CD4-positive, alpha-beta T cell (primary cell): ENCODE data around the gene MAPK1IP1L. TPM values are rescaled to one million over a fixed set of nuclear protein-coding genes. Genes with fewer than 3 reads are reported as not detected.
A peak's percentile ranks its signal among the peaks of the same experiment; 100 is the strongest.

Experiments used
- ATAC-seq: fragments of 200-7000 bp; cut with Tn5 transposase; one replicate; pipeline ENCODE4 v1.10.0; 2022; ENCODE audit warnings: mild to moderate bottlenecking; ENCODE audit not compliant: poor library complexity
- CTCF ChIA-PET: fragments of 350-600 bp; sonication (Branson Sonifier 250); formaldehyde crosslinking; loops from one replicate; lab custom pipeline; 2021; ENCODE audit warnings: antibody characterized with exemption, inconsistent platforms; lab: Charles Lee
- POLR2A ChIA-PET: fragments of 350-600 bp; sonication (Branson Sonifier 250); formaldehyde crosslinking; loops from one replicate; lab custom pipeline; 2021; ENCODE audit warnings: antibody characterized with exemption, inconsistent platforms; lab: Charles Lee
- DNase-seq, 14 experiments: peaks; one replicate each; pipeline ENCODE4 v3.0.0-alpha.2; 2013 to 2020; ENCODE audit warnings: mixed read lengths in 2 of 14
- H3K27ac ChIP-seq, 2 donors: one replicate each; pipeline versions ENCODE4 v1.5.1 to v1.7.0; 2013; ENCODE audit warnings: low read length in 2 of 2, low read depth in 1 of 2, mild to moderate bottlenecking in 1 of 2
- H3K27me3 ChIP-seq, 2 experiments: 1 replicate in 1 of 2; 2 replicates in 1 of 2; pipeline versions ENCODE4 v1.6.1 to v1.7.0; 2013; ENCODE audit warnings: low read length in 2 of 2, control low read depth in 1 of 2, mild to moderate bottlenecking in 1 of 2, moderate library complexity in 1 of 2; ENCODE audit not compliant: insufficient read depth in 2 of 2, control insufficient read depth in 1 of 2
- H3K36me3 ChIP-seq: one replicate; pipeline ENCODE4 v1.6.1; 2013; ENCODE audit warnings: low read length, control low read depth; ENCODE audit not compliant: insufficient read depth
- H3K4me1 ChIP-seq: one replicate; pipeline ENCODE4 v1.6.1; 2013; ENCODE audit warnings: low read length, control low read depth; ENCODE audit not compliant: insufficient read depth
- H3K4me3 ChIP-seq: one replicate; pipeline ENCODE4 v1.5.1; 2013; ENCODE audit warnings: mild to moderate bottlenecking, low read length, moderate library complexity
- H3K9me3 ChIP-seq, 2 experiments: 1 replicate in 1 of 2; 2 replicates in 1 of 2; pipeline versions ENCODE4 v1.6.1 to v1.7.0; 2013; ENCODE audit warnings: low read length in 2 of 2, mild to moderate bottlenecking in 2 of 2, control low read depth in 1 of 2, moderate library complexity in 1 of 2; ENCODE audit not compliant: control insufficient read depth in 1 of 2, insufficient read depth in 1 of 2
- H3K27ac Mint-ChIP-seq: one replicate; pipeline ENCODE4 v1.8.0; 2020; ENCODE audit warnings: mixed read lengths
- H3K27me3 Mint-ChIP-seq: one replicate; pipeline ENCODE4 v1.8.0; 2021; ENCODE audit warnings: mixed read lengths
- H3K36me3 Mint-ChIP-seq: one replicate; pipeline ENCODE4 v1.8.0; 2021; ENCODE audit warnings: low read depth, mixed read lengths
- H3K4me1 Mint-ChIP-seq: one replicate; pipeline ENCODE4 v1.8.0; 2021; ENCODE audit warnings: low read depth, mixed read lengths
- H3K4me3 Mint-ChIP-seq: one replicate; pipeline ENCODE4 v1.8.0; 2020; ENCODE audit warnings: mild to moderate bottlenecking, mixed read lengths
- H3K9me3 Mint-ChIP-seq: one replicate; pipeline ENCODE4 v1.8.0; 2020; ENCODE audit warnings: mixed read lengths
- CTCF ChIP-seq: fragments of 200-600 bp; IDR thresholded peaks from one replicate; pipeline ENCODE4 v1.8.0; 2022; ENCODE audit warnings: antibody characterized with exemption, mild to moderate bottlenecking
- intact Hi-C, 2 experiments: fragments of 100-400 bp; cut with DNase I in 1 of 2; cut with micrococcal nuclease in 1 of 2; formaldehyde crosslinking; loops; one replicate each; pipeline versions ENCODE4 v1.15.1 to v1.9.0; 2023 to 2025; cut with DNase I, micrococcal nuclease
- total RNA-seq, 174 experiments: library from RNA in 2 of 174; stranded (reverse) in 2 of 174; gene quantifications; one replicate each; pipeline ENCODE4 v1.2.3 and lab custom pipeline; 2021 to 2026

Gene MAPK1IP1L
- total RNA-seq, 2 experiments from 2014 or later: 198 to 207 TPM

DNA sequence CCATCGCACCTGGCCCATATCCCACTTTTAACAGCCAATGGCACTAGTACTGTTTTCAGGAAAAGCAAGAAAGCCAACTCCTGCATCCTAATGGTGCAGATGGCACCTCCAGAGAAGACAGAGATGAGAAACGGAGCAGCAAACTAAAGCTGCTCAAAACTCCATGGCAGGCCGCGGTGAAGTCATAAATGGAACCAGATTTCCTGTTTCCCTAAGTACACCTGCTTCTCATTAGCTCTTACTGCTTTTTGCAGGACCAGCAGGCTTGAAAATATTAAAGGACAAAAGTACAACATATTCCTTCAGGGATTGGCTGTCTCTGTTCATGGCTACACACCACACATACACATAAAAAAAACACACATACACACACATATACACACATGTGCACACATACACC lies 40.9 kb downstream of the MAPK1IP1L start:
- peaks cover 12% of the 10 kb centered on the region for H3K4me1 ChIP-seq
- peaks cover 9% of the 10 kb centered on the region for H3K4me1 Mint-ChIP-seq
- DNase-seq (no peak), ATAC-seq (no peak)
- H3K9me3 ChIP-seq: no peaks in the 10 kb centered on the region
- H3K4me3 Mint-ChIP-seq: no peak overlapping the region
- no peaks in the 10 kb centered on the region for H3K27me3 ChIP-seq
- H3K4me3 ChIP-seq: no peak overlapping the region
- ChIA-PET CTCF (interaction anchor here (2.5 kb wide), 1 partner anchor 41 kb away, joined by 8 read pairs; the partner anchor contains the start of gene MAPK1IP1L), POLR2A (no interaction called here)
- no peaks in the 10 kb centered on the region for H3K36me3 Mint-ChIP-seq
- H3K9me3 Mint-ChIP-seq: no peaks in the 10 kb centered on the region
- no peak overlapping the region for H3K27ac Mint-ChIP-seq
- H3K36me3 ChIP-seq: no peaks in the 10 kb centered on the region
- intact Hi-C loops: loop anchor here in 1 of 2 experiments (5.0 kb wide), 1 partner anchor 335 kb away; no protein-coding TSS in a partner anchor
- no peak overlapping the region for H3K27ac ChIP-seq
- TF ChIP-seq CTCF: no peak
- H3K27me3 Mint-ChIP-seq: no peaks in the 10 kb centered on the region

DNA sequence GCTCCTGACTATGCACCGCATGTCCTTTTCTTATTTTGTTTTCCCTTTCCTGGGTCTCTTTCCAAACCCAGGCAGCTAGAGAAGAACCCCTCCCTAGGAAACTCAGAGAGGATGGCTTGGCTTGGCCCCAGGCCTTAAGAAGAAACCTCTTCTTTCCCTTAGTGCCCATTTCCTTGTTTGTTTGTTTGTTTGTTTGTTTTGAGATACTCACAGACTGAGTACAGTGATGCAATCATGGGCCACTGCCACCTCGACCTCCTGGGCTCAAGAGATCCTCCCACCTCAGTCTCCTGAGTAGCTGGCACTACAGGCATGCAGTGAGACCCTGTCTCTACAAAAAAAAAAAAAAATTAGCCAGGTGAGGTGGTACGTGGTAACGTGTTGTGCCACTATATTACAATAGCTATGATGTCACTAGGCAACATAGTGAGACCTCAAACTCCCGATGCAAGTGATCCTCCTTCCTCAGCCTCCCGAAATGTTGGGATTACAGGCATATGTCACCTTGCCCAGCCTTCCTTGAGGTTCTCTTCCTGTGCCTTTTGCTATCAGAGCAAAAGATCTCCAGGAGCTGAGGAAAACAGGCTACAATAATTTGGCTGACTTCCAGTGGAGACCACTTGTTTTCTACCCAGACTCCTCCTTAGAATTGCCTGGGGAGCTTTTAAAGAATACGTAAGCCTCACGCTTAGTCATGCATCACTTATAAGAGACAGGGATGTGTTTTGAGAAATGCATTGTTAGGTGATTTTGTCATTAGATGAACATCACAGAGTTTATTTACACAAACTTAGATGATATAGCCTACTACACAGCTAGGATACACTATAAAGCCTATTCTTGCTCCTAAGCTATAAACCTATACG lies 43.1 kb downstream of the MAPK1IP1L start:
- peaks cover 29% of the 10 kb centered on the region for H3K4me1 ChIP-seq
- H3K4me3 Mint-ChIP-seq: no peak overlapping the region
- TF ChIP-seq CTCF: no peak
- H3K4me3 ChIP-seq: no peak overlapping the region
- H3K36me3 ChIP-seq: no peaks in the 10 kb centered on the region
- no peak overlapping the region for H3K27ac ChIP-seq
- ChIA-PET POLR2A (interaction anchor here (1.1 to 1.7 kb wide), 2 partner anchors 8 to 35 kb away, joined by 5 read pairs; no protein-coding TSS in a partner anchor), CTCF (interaction anchor here (0.8 to 1.7 kb wide), 3 partner anchors 9 to 43 kb away, joined by 3 to 4 read pairs (median 4); partner anchors contain the start of gene MAPK1IP1L)
- ATAC-seq (no peak), DNase-seq (no peak)
- no peaks in the 10 kb centered on the region for H3K9me3 Mint-ChIP-seq
- no peaks in the 10 kb centered on the region for H3K27me3 ChIP-seq
- no peaks in the 10 kb centered on the region for H3K36me3 Mint-ChIP-seq
- intact Hi-C loops: loop anchor here in 1 of 2 experiments (5.0 kb wide), 1 partner anchor 333 kb away; no protein-coding TSS in a partner anchor
- no peak overlapping the region for H3K27ac Mint-ChIP-seq
- no peaks in the 10 kb centered on the region for H3K9me3 ChIP-seq
- peaks cover 19% of the 10 kb centered on the region for H3K4me1 Mint-ChIP-seq
- H3K27me3 Mint-ChIP-seq: no peaks in the 10 kb centered on the region

- H3K27ac ChIP-seq: peak overlapping the region in 1 of 2 donors; percentile 68
- H3K9me3 ChIP-seq: no peaks in the 10 kb centered on the region
- H3K4me1 ChIP-seq: peaks cover 40% of the 10 kb centered on the region
- peak; percentile 24 for ATAC-seq
- POLR2A ChIA-PET: interaction anchor here (0.5 to 1.3 kb wide), 4 partner anchors 32 to 557 kb away, joined by 3 to 5 read pairs (median 3); partner anchors contain the start of gene MAPK1IP1L
- Mint-ChIP-seq H3K4me1 (peaks cover 35% of the 10 kb centered on the region), H3K36me3 (no peaks in the 10 kb centered on the region), H3K4me3 (no peak overlapping the region), H3K27ac (peak overlapping the region; percentile 22), H3K9me3 (no peaks in the 10 kb centered on the region), H3K27me3 (no peaks in the 10 kb centered on the region)
- peak in 6 of 14 experiments; percentile 9 to 78 (median 58) for DNase-seq
- H3K27me3 ChIP-seq: no peaks in the 10 kb centered on the region
- intact Hi-C loops: no loop called here
- CTCF ChIA-PET: interaction anchor here (0.9 to 2.1 kb wide), 4 partner anchors 8 to 63 kb away, joined by 3 to 6 read pairs (median 4); partner anchors contain the start of gene MAPK1IP1L
- no peak overlapping the region for H3K4me3 ChIP-seq
- TF ChIP-seq CTCF: no peak
- H3K36me3 ChIP-seq: no peaks in the 10 kb centered on the region
These were observed 46.6 kb downstream of the MAPK1IP1L start for GRCh38 chr14:55097881-55098560.
